ENCODE results near the gene USP53. TPM values are rescaled to one million over a fixed set of nuclear protein-coding genes. Genes with fewer than 3 reads are reported as not detected.
A peak's percentile ranks its signal among the peaks of the same experiment; 100 is the strongest.

USP53 gene
- total and polyA plus RNA-seq, 2 of the 13 experiments (the other 11 are each of a cell fraction or from before 2014, with no cell fraction given), result 5.3 to 8.1 TPM

GRCh38 chr4:119212964-119213606 lies 572 bp downstream of the USP53 start (continued):
- TF ChIP-seq ZNF639 (CRISPR knock-in tag; conservative IDR thresholded peaks at IDR 0.05) (0 out of 2 replicates have a peak, but pooled peaks have one; percentile 44), FOXP1 (IDR thresholded peaks at IDR 0.05) (no peak), FOXP1 (CRISPR knock-in tag; IDR thresholded peaks at IDR 0.05) (no peak), KIAA2018 (CRISPR knock-in tag; IDR thresholded peaks at IDR 0.05; ENCODE audit: borderline replicate concordance) (no peak), ZMYM4 (CRISPR knock-in tag; IDR thresholded peaks at IDR 0.05) (peak; percentile 44), RERE (CRISPR knock-in tag; IDR thresholded peaks at IDR 0.05; ENCODE audit: low read depth) (no peak), PAX8 (CRISPR knock-in tag; IDR thresholded peaks at IDR 0.05; ENCODE audit: borderline replicate concordance) (no peak), ZUFSP (CRISPR knock-in tag; IDR thresholded peaks at IDR 0.05; ENCODE audit: borderline replicate concordance) (no peak), SKI (IDR thresholded peaks at IDR 0.05; ENCODE audit: partially characterized antibody) (no peak), ZNF232 (CRISPR knock-in tag; IDR thresholded peaks at IDR 0.05; ENCODE audit: borderline replicate concordance) (no peak)
